SIG-M5 treated with dmso at 0.1 percent for 504 hours (cell line): Measurements from ENCODE around the gene RAI1.

Experiments used
- DNase-seq: peaks from one replicate; lab custom pipeline; 2025; ENCODE audit not compliant: unreplicated experiment; lab: John Stamatoyannopoulos, UW

RAI1 gene

GRCh38 chr17:17781591-17782496, 100.6 kb downstream of the RAI1 start:
- DNase-seq, result no peak

GRCh38 chr17:17782523-17783115, 101.4 kb downstream of the RAI1 start:
- no peak for DNase-seq

- no peak for DNase-seq
Measured at GRCh38 chr17:17783116-17783824, 102.0 kb downstream of the RAI1 start.

- DNase-seq, result no peak
Measured at GRCh38 chr17:17783825-17784656, 102.8 kb downstream of the RAI1 start.

GRCh38 chr17:17784657-17785267, 103.5 kb downstream of the RAI1 start:
- DNase-seq, result no peak

- no peak for DNase-seq
Measured at GRCh38 chr17:17785407-17785806, 104.1 kb downstream of the RAI1 start.

- no peak for DNase-seq
Measured at GRCh38 chr17:17786998-17787397, 105.7 kb downstream of the RAI1 start.

GRCh38 chr17:17787568-17787967, 106.3 kb downstream of the RAI1 start:
- DNase-seq, result no peak

- DNase-seq, result no peak
Measured at GRCh38 chr17:17788967-17789366, 107.7 kb downstream of the RAI1 start.

GRCh38 chr17:17789410-17789809, 108.2 kb downstream of the RAI1 start:
- DNase-seq, result no peak

GRCh38 chr17:17789828-17790636, 108.8 kb downstream of the RAI1 start:
- no peak for DNase-seq

- no peak for DNase-seq
Measured at GRCh38 chr17:17790637-17791464, 109.6 kb downstream of the RAI1 start.

GRCh38 chr17:17792037-17792550, 110.8 kb downstream of the RAI1 start:
- DNase-seq, result no peak

GRCh38 chr17:17792551-17793377, 111.5 kb downstream of the RAI1 start:
- no peak for DNase-seq

GRCh38 chr17:17793378-17794214, 112.3 kb downstream of the RAI1 start:
- DNase-seq, result no peak

- DNase-seq, result no peak
Measured at GRCh38 chr17:17794382-17794781, 113.1 kb downstream of the RAI1 start.

GRCh38 chr17:17795296-17795695, 114.0 kb downstream of the RAI1 start:
- DNase-seq, result no peak
